LHCN-M2 (cell line): Measurements from ENCODE around the gene KLK10. TPM values are rescaled to one million over a fixed set of nuclear protein-coding genes. Genes with fewer than 3 reads are reported as not detected.
"Not testable (repeated sequence)": the region's sequence is repeated elsewhere in the genome, so short reads cannot be mapped to it uniquely, and the experiment has no call there.

Experiments used
- DNase-seq: peaks from one replicate; pipeline ENCODE4 v3.0.0-alpha.2; 2012; ENCODE audit warnings: low read depth
- total RNA-seq: library from RNA; depleted of rRNA; stranded (reverse); fragments of >200 nt; gene quantifications from 2 replicates; pipeline ENCODE4 v1.2.3, GENCODE V29; 2014

The KLK10 gene
- total RNA-seq, 1 experiment from 2014 or later, result not detected

GRCh38 chr19:51002089-51002532, 17.4 kb downstream of the KLK10 start:
- DNase-seq, result no peak

- no peak for DNase-seq
Measured at GRCh38 chr19:51001515-51001914, 18.0 kb downstream of the KLK10 start, which contains the start of gene KLK8. Gene KLK8 (minus strand): TSS chr19:51001604. CDS start chr19:51001167, 437 bp downstream.

- no peak for DNase-seq
Measured at GRCh38 chr19:51000981-51001380, 18.5 kb downstream of the KLK10 start.

GRCh38 chr19:51000426-51000825, 19.1 kb downstream of the KLK10 start:
- DNase-seq, result no peak

- no peak for DNase-seq
Measured at GRCh38 chr19:50998686-50999085, 20.8 kb downstream of the KLK10 start.

GRCh38 chr19:50998061-50998460, 21.4 kb downstream of the KLK10 start:
- DNase-seq, result no peak

- no peak for DNase-seq
Measured at GRCh38 chr19:50994129-50994528, 25.4 kb downstream of the KLK10 start.

- no peak for DNase-seq
Measured at GRCh38 chr19:50992666-50993035, 26.9 kb downstream of the KLK10 start.

- not testable (repeated sequence) for DNase-seq
Measured at GRCh38 chr19:50984416-50984815, 35.1 kb downstream of the KLK10 start.

GRCh38 chr19:50983625-50984292, 35.8 kb downstream of the KLK10 start, which contains the start of gene KLK7:
Gene KLK7 (minus strand): TSS chr19:50983917. CDS start chr19:50982399, 1,518 bp downstream.
- no peak for DNase-seq

GRCh38 chr19:50982186-50982585, 37.3 kb downstream of the KLK10 start:
- no peak for DNase-seq

- DNase-seq, result no peak
Measured at GRCh38 chr19:50981587-50982146, 37.8 kb downstream of the KLK10 start.

- no peak for DNase-seq
Measured at GRCh38 chr19:50980208-50980607, 39.3 kb downstream of the KLK10 start.

GRCh38 chr19:50979758-50980157, 39.8 kb downstream of the KLK10 start:
- no peak for DNase-seq

- DNase-seq, result no peak
Measured at GRCh38 chr19:50978772-50979390, 40.6 kb downstream of the KLK10 start.

- DNase-seq, result no peak
Measured at GRCh38 chr19:50977626-50978025, 41.9 kb downstream of the KLK10 start.

GRCh38 chr19:50975766-50976165, 43.7 kb downstream of the KLK10 start:
- no peak for DNase-seq

- DNase-seq, result no peak
Measured at GRCh38 chr19:50974702-50975556, 44.6 kb downstream of the KLK10 start.

GRCh38 chr19:50972795-50973376, 46.6 kb downstream of the KLK10 start:
- DNase-seq, result no peak

GRCh38 chr19:50969810-50970209, 49.7 kb downstream of the KLK10 start:
- not testable (repeated sequence) for DNase-seq

- DNase-seq, result no peak
Measured at GRCh38 chr19:50969413-50969760, 50.1 kb downstream of the KLK10 start, which contains the start of gene KLK6. Gene KLK6 (minus strand): TSS chr19:50969591. CDS start chr19:50968104, 1,487 bp downstream.
